ENCODE results near the gene MYO3A. TPM values are rescaled to one million over a fixed set of nuclear protein-coding genes. Genes with fewer than 3 reads are reported as not detected.

Gene MYO3A
- total and polyA plus RNA-seq, 2 donors (not counting 3 experiments of a cell fraction or from before 2014, with no cell fraction given) = not detected

DNA sequence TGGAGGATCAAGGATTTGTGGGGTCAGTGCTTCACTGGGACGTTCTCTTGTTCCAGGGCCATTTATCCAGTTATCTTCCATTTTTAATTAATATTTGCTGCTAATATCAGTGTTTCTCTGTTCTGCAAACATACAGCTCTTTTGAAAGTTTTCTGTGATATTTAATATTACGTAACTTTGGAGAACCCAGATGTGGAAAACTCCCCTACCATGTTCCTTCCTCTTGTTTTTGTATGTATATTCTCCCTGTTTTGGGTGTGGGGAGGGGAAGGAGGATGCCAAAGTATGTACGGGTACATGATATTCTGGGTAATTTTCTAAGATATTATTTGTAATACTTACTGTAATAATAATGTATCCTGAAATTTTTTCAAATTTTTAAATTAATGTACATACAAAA, 55.9 kb downstream of the MYO3A start:
- H3K9ac ChIP-seq (replicated peaks; ENCODE audit: extremely low read depth, insufficient read depth, low read length) = no peak overlapping the region
- POLR2A ChIA-PET = no interaction called here
- H3K27ac ChIP-seq (ENCODE audit: insufficient read depth, low read depth, low read length) = no peak overlapping the region
- no peaks in the 10 kb centered on the region for H3K9me3 ChIP-seq (replicated peaks; ENCODE audit: control insufficient read depth, insufficient read depth, low read length)
- TF ChIP-seq CTCF (IDR thresholded peaks at IDR 0.05; ENCODE audit: extremely low read depth in 1 of 2, insufficient read depth in 1 of 2, low read depth in 1 of 2, low read length in 2 of 2) (no peak), POLR2AphosphoS5 (IDR thresholded peaks at IDR 0.05; ENCODE audit: insufficient read depth, low read depth, low read length) (no peak), POLR2A (IDR thresholded peaks at IDR 0.05; ENCODE audit: low read depth, low read length) (no peak), JUN (IDR thresholded peaks at IDR 0.05; ENCODE audit: borderline replicate concordance, insufficient read depth, insufficient read length, low read depth) (no peak), FOS (IDR thresholded peaks at IDR 0.05; ENCODE audit: borderline replicate concordance, insufficient read depth, low read length) (no peak), EZH2 (IDR thresholded peaks at IDR 0.05; ENCODE audit: borderline replicate concordance, low read depth, low read length, severe bottlenecking) (no peak), MYC (IDR thresholded peaks at IDR 0.05; ENCODE audit: low read depth, low read length) (no peak), GATA2 (IDR thresholded peaks at IDR 0.05; ENCODE audit: insufficient read depth, insufficient read length, low read depth, low read length) (no peak), MAX (IDR thresholded peaks at IDR 0.05; ENCODE audit: insufficient read depth, insufficient read length) (no peak)
- no TSS peak for BruUV-seq (replicated peaks)
- intact Hi-C loops (cut with micrococcal nuclease) = no loop called here
- no peak overlapping the region for H2AFZ ChIP-seq (ENCODE audit: low read depth, low read length)
- DNase-seq (ENCODE audit: low read depth, low spot score) (no peak), FAIRE-seq (no peak)
- H3K4me1 ChIP-seq (ENCODE audit: control insufficient read depth, extremely low read depth, insufficient read depth, low read length) = no peaks in the 10 kb centered on the region
- H3K36me3 ChIP-seq (ENCODE audit: control insufficient read depth in 2 of 2, extremely low read depth in 1 of 2, insufficient read depth in 2 of 2, low read length in 2 of 2) = no peaks in the 10 kb centered on the region
- H3K27me3 ChIP-seq (ENCODE audit: control insufficient read depth in 2 of 2, insufficient read depth in 2 of 2, low read length in 2 of 2) = no peaks in the 10 kb centered on the region
- no peak overlapping the region for H3K4me2 ChIP-seq (ENCODE audit: insufficient read depth, low read length)
- H4K20me1 ChIP-seq (replicated peaks; ENCODE audit: control insufficient read depth, extremely low read depth, insufficient read depth, low read length) = no peaks in the 10 kb centered on the region
- H3K4me3 ChIP-seq (replicated peaks in 1 of 3; ENCODE audit: insufficient read depth in 1 of 3, low read depth in 1 of 3, low read length in 3 of 3) = no peak overlapping the region
- H3K9me1 ChIP-seq (replicated peaks; ENCODE audit: control insufficient read depth, extremely low read depth, insufficient read depth, low read length) = no peaks in the 10 kb centered on the region
- CTCF ChIA-PET = no interaction called here
- dilution Hi-C loops (cut with MboI; ENCODE audit: extremely low pct_ligation_motif_present, low sequenced_read_pairs) = no loop called here
- H3K79me2 ChIP-seq (ENCODE audit: control insufficient read depth, insufficient read depth, low read length) = no peaks in the 10 kb centered on the region

Measured in endothelial cell of umbilical vein (primary cell).